ENCODE measurements around the gene NADSYN1.
"Not testable (repeated sequence)": the region's sequence is repeated elsewhere in the genome, so short reads cannot be mapped to it uniquely, and the experiment has no call there.

The NADSYN1 gene

GRCh38 chr11:71500601-71501021 lies 47.6 kb downstream of the NADSYN1 start:
- in situ Hi-C loops (cut with HindIII; ENCODE audit: low pct_ligation_motif_present, low pct_unique_long_range_greater_than_20kb, low sequenced_read_pairs): no loop called here
- no peak for DNase-seq

- in situ Hi-C loops (cut with HindIII; ENCODE audit: low pct_ligation_motif_present, low pct_unique_long_range_greater_than_20kb, low sequenced_read_pairs): no loop called here
- DNase-seq: no peak
Measured at GRCh38 chr11:71501071-71501985, 48.3 kb downstream of the NADSYN1 start.

- in situ Hi-C loops (cut with HindIII; ENCODE audit: low pct_ligation_motif_present, low pct_unique_long_range_greater_than_20kb, low sequenced_read_pairs): no loop called here
- no peak for DNase-seq
Measured at GRCh38 chr11:71502026-71502425, 49.0 kb downstream of the NADSYN1 start.

GRCh38 chr11:71502871-71503435 lies 50.0 kb downstream of the NADSYN1 start:
- DNase-seq: no peak
- in situ Hi-C loops (cut with HindIII; ENCODE audit: low pct_ligation_motif_present, low pct_unique_long_range_greater_than_20kb, low sequenced_read_pairs): no loop called here

GRCh38 chr11:71504531-71504930 lies 51.5 kb downstream of the NADSYN1 start:
- no peak for DNase-seq
- in situ Hi-C loops (cut with HindIII; ENCODE audit: low pct_ligation_motif_present, low pct_unique_long_range_greater_than_20kb, low sequenced_read_pairs): no loop called here

- DNase-seq: no peak
- in situ Hi-C loops (cut with HindIII; ENCODE audit: low pct_ligation_motif_present, low pct_unique_long_range_greater_than_20kb, low sequenced_read_pairs): no loop called here
Measured at GRCh38 chr11:71505001-71505400, 52.0 kb downstream of the NADSYN1 start.

GRCh38 chr11:71505781-71506180 lies 52.8 kb downstream of the NADSYN1 start:
- in situ Hi-C loops (cut with HindIII; ENCODE audit: low pct_ligation_motif_present, low pct_unique_long_range_greater_than_20kb, low sequenced_read_pairs): no loop called here
- DNase-seq: no peak

GRCh38 chr11:71507102-71507501 lies 54.1 kb downstream of the NADSYN1 start:
- DNase-seq: no peak
- in situ Hi-C loops (cut with HindIII; ENCODE audit: low pct_ligation_motif_present, low pct_unique_long_range_greater_than_20kb, low sequenced_read_pairs): no loop called here

GRCh38 chr11:71518506-71519471 lies 65.8 kb downstream of the NADSYN1 start:
- in situ Hi-C loops (cut with HindIII; ENCODE audit: low pct_ligation_motif_present, low pct_unique_long_range_greater_than_20kb, low sequenced_read_pairs): no loop called here

GRCh38 chr11:71519546-71519945 lies 66.5 kb downstream of the NADSYN1 start:
- no peak for DNase-seq
- in situ Hi-C loops (cut with HindIII; ENCODE audit: low pct_ligation_motif_present, low pct_unique_long_range_greater_than_20kb, low sequenced_read_pairs): no loop called here

More at GRCh38 chr11:71518506-71519471, 65.8 kb downstream of the NADSYN1 start:
- DNase-seq: no peak

GRCh38 chr11:71525188-71525937 lies 72.4 kb downstream of the NADSYN1 start:
- no peak for DNase-seq
- in situ Hi-C loops (cut with HindIII; ENCODE audit: low pct_ligation_motif_present, low pct_unique_long_range_greater_than_20kb, low sequenced_read_pairs): no loop called here

GRCh38 chr11:71525938-71526495 lies 73.0 kb downstream of the NADSYN1 start:
- DNase-seq: no peak
- in situ Hi-C loops (cut with HindIII; ENCODE audit: low pct_ligation_motif_present, low pct_unique_long_range_greater_than_20kb, low sequenced_read_pairs): no loop called here

- DNase-seq; in situ Hi-C loops (cut with HindIII; ENCODE audit: low pct_ligation_motif_present, low pct_unique_long_range_greater_than_20kb, low sequenced_read_pairs): not testable (repeated sequence)
Measured at GRCh38 chr11:71526796-71527575, 74.0 kb downstream of the NADSYN1 start, which contains the start of gene KRTAP5-7. Gene KRTAP5-7, plus strand, starts transcription at chr11:71527267. Its CDS starts 34 bp downstream, at chr11:71527301.

- in situ Hi-C loops (cut with HindIII; ENCODE audit: low pct_ligation_motif_present, low pct_unique_long_range_greater_than_20kb, low sequenced_read_pairs): no loop called here
- DNase-seq: no peak
Measured at GRCh38 chr11:71527576-71528210, 74.7 kb downstream of the NADSYN1 start.

GRCh38 chr11:71530602-71531001 lies 77.6 kb downstream of the NADSYN1 start:
- DNase-seq: no peak
- in situ Hi-C loops (cut with HindIII; ENCODE audit: low pct_ligation_motif_present, low pct_unique_long_range_greater_than_20kb, low sequenced_read_pairs): no loop called here

- no peak for DNase-seq
- in situ Hi-C loops (cut with HindIII; ENCODE audit: low pct_ligation_motif_present, low pct_unique_long_range_greater_than_20kb, low sequenced_read_pairs): no loop called here
Measured at GRCh38 chr11:71532036-71532610, 79.1 kb downstream of the NADSYN1 start.
